Caco-2 (cell line): Measurements from ENCODE around the gene CLSTN2. TPM values are rescaled to one million over a fixed set of nuclear protein-coding genes. Genes with fewer than 3 reads are reported as not detected.

Experiments
- BruUV-seq: library from RNA; stranded (reverse); fragments of 400-500 nt; replicated peaks from 2 replicates; lab custom pipeline; 2021; lab: Mats Ljungman, UMichigan
- CTCF ChIA-PET: fragments of 300-600 bp; sonication (Branson Sonifier 250); formaldehyde crosslinking; loops from one replicate; lab custom pipeline; 2022; ENCODE audit warnings: antibody characterized with exemption; lab: Charles Lee
- POLR2A ChIA-PET: fragments of 300-600 bp; sonication (Branson Sonifier 250); formaldehyde crosslinking; loops from one replicate; lab custom pipeline; 2022; ENCODE audit warnings: antibody characterized with exemption; lab: Charles Lee
- DNase-seq, 2 experiments: peaks; one replicate each; pipeline versions ENCODE4 v3.0.0 to v3.0.0-alpha.2; 2020 to 2022
- H3K27me3 ChIP-seq: replicated peaks from 2 replicates; pipeline ENCODE4 v1.6.0; 2011; ENCODE audit warnings: low read length; ENCODE audit not compliant: control insufficient read depth, insufficient read depth
- H3K36me3 ChIP-seq: 2 replicates; pipeline ENCODE4 v1.5.1; 2011; ENCODE audit warnings: low read length; ENCODE audit not compliant: control insufficient read depth, insufficient read depth
- H3K4me1 ChIP-seq: fragments of 250-450 bp; sonication (Bioruptor Pico); 2 replicates; pipeline ENCODE4 v1.5.1; 2020; ENCODE audit warnings: mild to moderate bottlenecking
- H3K4me3 ChIP-seq: 2 replicates; pipeline ENCODE4 v1.5.1; 2011; ENCODE audit warnings: low read depth, mild to moderate bottlenecking, control low read depth, low read length
- H3K9me3 ChIP-seq: fragments of 250-450 bp; sonication (Bioruptor Pico); 2 replicates; pipeline ENCODE4 v1.5.1; 2020; ENCODE audit warnings: mild to moderate bottlenecking, moderate library complexity
- H3K27ac Mint-ChIP-seq: one replicate; pipeline ENCODE4 v1.8.0; 2022; ENCODE audit warnings: mixed read lengths; ENCODE audit not compliant: unreplicated experiment
- H3K27me3 Mint-ChIP-seq: one replicate; pipeline ENCODE4 v1.8.0; 2022; ENCODE audit warnings: mixed read lengths; ENCODE audit not compliant: insufficient read depth, unreplicated experiment
- H3K36me3 Mint-ChIP-seq: one replicate; pipeline ENCODE4 v1.8.0; 2022; ENCODE audit warnings: mild to moderate bottlenecking, mixed read lengths; ENCODE audit not compliant: insufficient read depth, unreplicated experiment
- H3K4me1 Mint-ChIP-seq: one replicate; pipeline ENCODE4 v1.8.0; 2022; ENCODE audit warnings: low read depth, mixed read lengths; ENCODE audit not compliant: unreplicated experiment
- H3K4me3 Mint-ChIP-seq: one replicate; pipeline ENCODE4 v1.8.0; 2022; ENCODE audit warnings: mild to moderate bottlenecking, moderate library complexity, mixed read lengths; ENCODE audit not compliant: unreplicated experiment
- H3K9me3 Mint-ChIP-seq: one replicate; pipeline ENCODE4 v1.8.0; 2022; ENCODE audit warnings: mixed read lengths; ENCODE audit not compliant: unreplicated experiment
- intact Hi-C: fragments of 100-400 bp; cut with micrococcal nuclease; formaldehyde crosslinking; loops from one replicate; pipeline ENCODE4 v1.10.0; 2022; ENCODE audit not compliant: unreplicated experiment
- total RNA-seq: library from RNA; stranded (reverse); gene quantifications from 2 replicates; pipeline ENCODE4 v1.2.3, GENCODE V29; 2022
- TF ChIP-seq, protein P1 (sequence below), 2 experiments: fragments of 200-600 bp in 1 of 2; IDR thresholded peaks; 1 replicate in 1 of 2; 2 replicates in 1 of 2; pipeline versions ENCODE4 v1.5.1 to v1.8.0; 2011 to 2022; ENCODE audit warnings: antibody characterized with exemption in 1 of 2, control low read depth in 1 of 2, inconsistent platforms in 1 of 2, low read depth in 1 of 2, low read length in 1 of 2, mild to moderate bottlenecking in 1 of 2, moderate library complexity in 1 of 2; ENCODE audit not compliant: insufficient read depth in 1 of 2, severe bottlenecking in 1 of 2, unreplicated experiment in 1 of 2

Gene CLSTN2
- total RNA-seq, 1 experiment from 2014 or later = 26.1 TPM

DNA sequence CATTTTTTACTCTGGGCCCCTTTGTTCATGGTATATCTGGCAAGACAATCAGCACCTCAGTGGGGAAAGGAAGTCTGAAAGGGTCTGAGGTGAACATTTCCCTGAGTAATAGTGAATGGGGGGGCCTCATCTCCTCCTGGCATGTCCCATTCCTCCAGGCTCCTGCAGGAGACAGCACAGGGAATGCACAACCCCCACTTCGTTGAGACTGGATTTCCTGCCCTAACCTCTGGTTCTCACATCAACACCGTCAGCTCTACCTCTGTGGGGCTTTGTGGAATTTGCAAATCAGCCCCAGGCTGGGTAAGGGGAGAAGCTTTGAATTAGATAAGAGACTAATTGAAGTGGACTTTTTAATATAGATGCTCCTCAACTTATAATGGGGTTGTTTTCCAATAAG lies 574.5 kb downstream of the CLSTN2 start:
- Mint-ChIP-seq H3K4me3 (no peak overlapping the region), H3K27me3 (peaks cover 25% of the 10 kb centered on the region), H3K27ac (no peak overlapping the region), H3K4me1 (no peaks in the 10 kb centered on the region), H3K9me3 (no peaks in the 10 kb centered on the region), H3K36me3 (no peaks in the 10 kb centered on the region)
- DNase-seq = no peak
- H3K36me3 ChIP-seq = no peaks in the 10 kb centered on the region
- H3K27me3 ChIP-seq = no peaks in the 10 kb centered on the region
- H3K4me1 ChIP-seq = no peaks in the 10 kb centered on the region
- TF ChIP-seq, protein P1, sequence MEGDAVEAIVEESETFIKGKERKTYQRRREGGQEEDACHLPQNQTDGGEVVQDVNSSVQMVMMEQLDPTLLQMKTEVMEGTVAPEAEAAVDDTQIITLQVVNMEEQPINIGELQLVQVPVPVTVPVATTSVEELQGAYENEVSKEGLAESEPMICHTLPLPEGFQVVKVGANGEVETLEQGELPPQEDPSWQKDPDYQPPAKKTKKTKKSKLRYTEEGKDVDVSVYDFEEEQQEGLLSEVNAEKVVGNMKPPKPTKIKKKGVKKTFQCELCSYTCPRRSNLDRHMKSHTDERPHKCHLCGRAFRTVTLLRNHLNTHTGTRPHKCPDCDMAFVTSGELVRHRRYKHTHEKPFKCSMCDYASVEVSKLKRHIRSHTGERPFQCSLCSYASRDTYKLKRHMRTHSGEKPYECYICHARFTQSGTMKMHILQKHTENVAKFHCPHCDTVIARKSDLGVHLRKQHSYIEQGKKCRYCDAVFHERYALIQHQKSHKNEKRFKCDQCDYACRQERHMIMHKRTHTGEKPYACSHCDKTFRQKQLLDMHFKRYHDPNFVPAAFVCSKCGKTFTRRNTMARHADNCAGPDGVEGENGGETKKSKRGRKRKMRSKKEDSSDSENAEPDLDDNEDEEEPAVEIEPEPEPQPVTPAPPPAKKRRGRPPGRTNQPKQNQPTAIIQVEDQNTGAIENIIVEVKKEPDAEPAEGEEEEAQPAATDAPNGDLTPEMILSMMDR (IDR thresholded peaks at IDR 0.05; ENCODE audit: insufficient read depth in 1 of 2, low read depth in 1 of 2, low read length in 1 of 2, severe bottlenecking in 1 of 2, unreplicated experiment in 1 of 2) = no peak
- BruUV-seq = no TSS peak
- H3K9me3 ChIP-seq = no peaks in the 10 kb centered on the region
- ChIA-PET POLR2A (no interaction called here), CTCF (no interaction called here)
- no peak overlapping the region for H3K4me3 ChIP-seq
- intact Hi-C loops = no loop called here

- CTCF ChIA-PET = no interaction called here
- no peak overlapping the region for H3K27ac Mint-ChIP-seq
- POLR2A ChIA-PET = no interaction called here
- TF ChIP-seq, protein P1 (IDR thresholded peaks at IDR 0.05; ENCODE audit: insufficient read depth in 1 of 2, low read depth in 1 of 2, low read length in 1 of 2, severe bottlenecking in 1 of 2, unreplicated experiment in 1 of 2) = no peak
- Histone ChIP-seq H3K27me3 (no peaks in the 10 kb centered on the region), H3K36me3 (no peaks in the 10 kb centered on the region), H3K4me1 (no peaks in the 10 kb centered on the region), H3K9me3 (no peaks in the 10 kb centered on the region), H3K4me3 (no peak overlapping the region)
- H3K4me1 Mint-ChIP-seq = no peaks in the 10 kb centered on the region
- intact Hi-C loops = no loop called here
- H3K9me3 Mint-ChIP-seq = no peaks in the 10 kb centered on the region
- peaks cover 31% of the 10 kb centered on the region for H3K27me3 Mint-ChIP-seq
- H3K4me3 Mint-ChIP-seq = no peak overlapping the region
- no peak for DNase-seq
- BruUV-seq = no TSS peak
- no peaks in the 10 kb centered on the region for H3K36me3 Mint-ChIP-seq
Observed at GRCh38 chr3:140510303-140510861, 575.4 kb downstream of the CLSTN2 start.

GRCh38 chr3:140521751-140522445 lies 586.9 kb downstream of the CLSTN2 start:
- intact Hi-C loops = no loop called here
- Mint-ChIP-seq H3K27me3 (peaks cover 8% of the 10 kb centered on the region), H3K27ac (no peak overlapping the region), H3K4me3 (no peak overlapping the region), H3K9me3 (peaks cover 25% of the 10 kb centered on the region), H3K4me1 (no peaks in the 10 kb centered on the region), H3K36me3 (no peaks in the 10 kb centered on the region)
- DNase-seq = no peak
- ChIA-PET POLR2A (no interaction called here), CTCF (no interaction called here)
- BruUV-seq = no TSS peak
- no peaks in the 10 kb centered on the region for H3K4me1 ChIP-seq
- H3K4me3 ChIP-seq = no peak overlapping the region
- H3K27me3 ChIP-seq = no peaks in the 10 kb centered on the region
- H3K36me3 ChIP-seq = no peaks in the 10 kb centered on the region
- H3K9me3 ChIP-seq = peaks cover 5% of the 10 kb centered on the region; the same call in 1 of the 2 replicates
- TF ChIP-seq, protein P1 (IDR thresholded peaks at IDR 0.05; ENCODE audit: insufficient read depth in 1 of 2, low read depth in 1 of 2, low read length in 1 of 2, severe bottlenecking in 1 of 2, unreplicated experiment in 1 of 2) = no peak
